Ovary (tissue), 9 donors: ENCODE measurements around the gene GNB1. TPM values are rescaled to one million over a fixed set of nuclear protein-coding genes. Genes with fewer than 3 reads are reported as not detected.
"Not testable (repeated sequence)": the region's sequence is repeated elsewhere in the genome, so short reads cannot be mapped to it uniquely, and the experiment has no call there.

ENCODE experiments used
- DNase-seq, 5 donors: peaks; one replicate each; pipeline ENCODE4 v3.0.0-alpha.2; 2019 to 2020
- H3K27ac ChIP-seq, 2 donors: fragments of 200-600 bp; one replicate each; pipeline versions ENCODE4 v1.5.1 to v1.8.0; 2019 to 2022
- H3K27me3 ChIP-seq: fragments of 200-600 bp; one replicate; pipeline ENCODE4 v1.8.0; 2022
- H3K36me3 ChIP-seq: fragments of 200-600 bp; sonication (generic); one replicate; pipeline ENCODE4 v1.5.1; 2019
- H3K4me1 ChIP-seq: one replicate; pipeline ENCODE4 v1.8.1; 2013; ENCODE audit warnings: mild to moderate bottlenecking, moderate library complexity; ENCODE audit not compliant: insufficient read depth
- H3K4me3 ChIP-seq: fragments of 200-600 bp; sonication (generic); one replicate; pipeline ENCODE4 v1.5.1; 2017
- H3K9me3 ChIP-seq, 2 donors: fragments of 200-600 bp in 1 of 2; sonication (generic) in 1 of 2; one replicate each; pipeline versions ENCODE4 v1.5.1 to v1.8.1; 2013 to 2019; ENCODE audit warnings: mild to moderate bottlenecking in 1 of 2, moderate library complexity in 1 of 2
- CTCF ChIP-seq, 3 donors: fragments of 450-650 bp in 2 of 3; fragments of 200-600 bp in 1 of 3; IDR thresholded peaks; one replicate each; pipeline versions ENCODE4 v1.5.1 to v1.8.0; 2016 to 2022; ENCODE audit warnings: antibody characterized with exemption in 3 of 3, mild to moderate bottlenecking in 1 of 3
- EP300 ChIP-seq: sonication (generic); formaldehyde crosslinking; IDR thresholded peaks from one replicate; pipeline ENCODE4 v1.6.1; 2017; ENCODE audit warnings: antibody characterized with exemption
- POLR2A ChIP-seq: fragments of 450-650 bp; IDR thresholded peaks from one replicate; pipeline ENCODE4 v1.6.1; 2017; ENCODE audit warnings: antibody characterized with exemption, mild to moderate bottlenecking, moderate library complexity
- WGBS, 3 donors: extraction: QIAGEN DNeasy Blood & Tissue Kit in 1 of 3; methylation state at CpG; one replicate each; pipeline versions ENCODE4 v1.1.5 to v1.1.7; 2013 to 2017; 5-methylcytosine and 5-hydroxymethylcytosine counted together
- intact Hi-C, 4 donors: fragments of 100-400 bp; cut with DNase I; formaldehyde crosslinking; loops; one replicate each; pipeline versions ENCODE4 v1.11.0 to v1.15.1; 2022 to 2023
- polyA plus RNA-seq, 2 donors: library from polyadenylated mRNA; stranded (reverse); fragments of 200-250 nt in 1 of 2; fragments of 350-450 nt in 1 of 2; fragmentation: Illumina TruSeq in 1 of 2; extraction: RNeasy Lipid Tissue Mini Kit (QIAGEN cat#74804) in 1 of 2; gene quantifications; one replicate each; pipeline ENCODE4 v1.2.3, GENCODE V29; 2013 to 2014
- total RNA-seq, 7 donors: library from RNA; depleted of rRNA in 2 of 7; stranded (reverse); fragments of >200 nt in 2 of 7; fragmentation: NEBNext Ultra II Directional in 3 of 7; extraction: Animal tissue kit (Norgen Biotek cat#: 25700) in 3 of 7; gene quantifications; one replicate each; pipeline versions ENCODE4 v1.1.0 to v1.2.4, GENCODE V29; 2016 to 2023
- donor health status: DM: no; HTN: no; CAD: no; lungs with moderate emphysema.
- donor health status: DM: no; HTN: no; CAD: no.
- donor health status: Bipolar disorder and iron deficiency.
- donor health status: DM: yes; HTN: yes; CAD: no.
- donor health status: DM: no; HTN: no; CAD: no.
- donor health status: DM: yes; HTN: yes; CAD: no.

Gene GNB1
- total and polyA plus RNA-seq, 9 donors, result 92.9 to 314 (median 255) TPM

- no peak overlapping the region for H3K27ac ChIP-seq
- intact Hi-C loops, result no loop called here
- H3K9me3 ChIP-seq, result no peaks in the 10 kb centered on the region
- no peak for TF ChIP-seq POLR2A
- WGBS, 3 donors, result 68 to 77% (median 77%) methylated on average over 24 of the region's 24 CpGs
- no peaks in the 10 kb centered on the region for H3K27me3 ChIP-seq
- DNase-seq, result no peak
- H3K4me3 ChIP-seq, result no peak overlapping the region
- H3K4me1 ChIP-seq, result no peaks in the 10 kb centered on the region
- H3K36me3 ChIP-seq, result no peaks in the 10 kb centered on the region
These were observed 47.9 kb upstream of the GNB1 start for GRCh38 chr1:1938613-1939295.

GRCh38 chr1:1938276-1938573 lies 47.3 kb upstream of the GNB1 start:
- WGBS, 3 donors, result 65 to 71% (median 68%) methylated on average over 6 of the region's 6 CpGs
- Histone ChIP-seq H3K27me3 (no peaks in the 10 kb centered on the region), H3K27ac (no peak overlapping the region), H3K4me3 (no peak overlapping the region), H3K9me3 (no peaks in the 10 kb centered on the region), H3K36me3 (no peaks in the 10 kb centered on the region), H3K4me1 (no peaks in the 10 kb centered on the region)
- no peak for TF ChIP-seq EP300
- no peak for TF ChIP-seq POLR2A
- no peak for TF ChIP-seq CTCF (IDR thresholded peaks at IDR 0.05)
- no peak for DNase-seq
- intact Hi-C loops, result no loop called here

- Histone ChIP-seq H3K4me3 (no peak overlapping the region), H3K27ac (no peak overlapping the region), H3K27me3 (no peaks in the 10 kb centered on the region), H3K4me1 (no peaks in the 10 kb centered on the region), H3K9me3 (no peaks in the 10 kb centered on the region), H3K36me3 (no peaks in the 10 kb centered on the region)
- intact Hi-C loops, result no loop called here
- peak in 1 of 5 donors; percentile 5 for DNase-seq
- TF ChIP-seq CTCF (IDR thresholded peaks at IDR 0.05), result no peak
- TF ChIP-seq POLR2A, result no peak
- TF ChIP-seq EP300, result no peak
- WGBS, 3 donors, result 55 to 68% (median 64%) methylated on average over 16 of the region's 16 CpGs
These were observed 46.8 kb upstream of the GNB1 start for GRCh38 chr1:1937549-1938275.

GRCh38 chr1:1937061-1937460 lies 46.2 kb upstream of the GNB1 start:
- peak in 1 of 5 donors; percentile 17 for DNase-seq
- 63 to 73% (median 63%) methylated on average over 15 of the region's 15 CpGs for WGBS, 3 donors
- intact Hi-C loops, result no loop called here

GRCh38 chr1:1934848-1935247 lies 44.0 kb upstream of the GNB1 start:
- H3K27me3 ChIP-seq, H3K9me3 ChIP-seq, intact Hi-C loops, H3K36me3 ChIP-seq, H3K4me1 ChIP-seq, H3K4me3 ChIP-seq, H3K27ac ChIP-seq, DNase-seq: not testable (repeated sequence)
- 59 to 75% (median 60%) methylated on average over 4 to 5 of the region's 21 CpGs for WGBS, 3 donors

More at GRCh38 chr1:1937061-1937460, 46.2 kb upstream of the GNB1 start:
- no peak overlapping the region for H3K4me3 ChIP-seq
- no peaks in the 10 kb centered on the region for H3K27me3 ChIP-seq
- TF ChIP-seq EP300, result no peak
- no peak for TF ChIP-seq POLR2A
- H3K27ac ChIP-seq, result no peak overlapping the region
- H3K9me3 ChIP-seq, result no peaks in the 10 kb centered on the region
- H3K36me3 ChIP-seq, result no peaks in the 10 kb centered on the region
- no peaks in the 10 kb centered on the region for H3K4me1 ChIP-seq
